GM21360 (cell line): Measurements from ENCODE around the gene ERBB3.
"Not testable (repeated sequence)": the region's sequence is repeated elsewhere in the genome, so short reads cannot be mapped to it uniquely, and the experiment has no call there.

Experiments used
- ATAC-seq: cut with Tn5 transposase; IDR thresholded peaks from one replicate; pipeline ENCODE4 v1.9.1; 2021; ENCODE audit warnings: mild to moderate bottlenecking, moderate library complexity; ENCODE audit not compliant: unreplicated experiment

Gene ERBB3

GRCh38 chr12:56079723-56080555, at the start of gene ERBB3:
TSS of gene ERBB3 (plus strand) at chr12:56080165. CDS start at chr12:56080301, 136 bp downstream.
- no peak for ATAC-seq

GRCh38 chr12:56031987-56032386, 48.0 kb upstream of the ERBB3 start:
- ATAC-seq: no peak

GRCh38 chr12:56034586-56035332, 45.2 kb upstream of the ERBB3 start:
- ATAC-seq: no peak

- no peak for ATAC-seq
Observed at GRCh38 chr12:56037161-56037560, 42.8 kb upstream of the ERBB3 start.

GRCh38 chr12:56038022-56038655, 41.8 kb upstream of the ERBB3 start:
- ATAC-seq: no peak

- ATAC-seq: no peak
Observed at GRCh38 chr12:56040151-56040550, 39.8 kb upstream of the ERBB3 start.

GRCh38 chr12:56040963-56041551, 38.9 kb upstream of the ERBB3 start:
- peak; percentile 9 for ATAC-seq

GRCh38 chr12:56041552-56042429, 38.2 kb upstream of the ERBB3 start, which contains the start of gene RPS26:
TSS of gene RPS26 (plus strand) at chr12:56041918. CDS start at chr12:56042167, 249 bp downstream.
- peak; percentile 91 for ATAC-seq

GRCh38 chr12:56042430-56042813, 37.5 kb upstream of the ERBB3 start:
- ATAC-seq: not testable (repeated sequence)

- ATAC-seq: no peak
Observed at GRCh38 chr12:56042843-56043242, 37.1 kb upstream of the ERBB3 start.

GRCh38 chr12:56046027-56046780, 33.8 kb upstream of the ERBB3 start:
- no peak for ATAC-seq

GRCh38 chr12:56053407-56053893, 26.5 kb upstream of the ERBB3 start:
- no peak for ATAC-seq

- ATAC-seq: not testable (repeated sequence)
Observed at GRCh38 chr12:56059964-56060363, 20.0 kb upstream of the ERBB3 start.

GRCh38 chr12:56061982-56062381, 18.0 kb upstream of the ERBB3 start:
- ATAC-seq: no peak

GRCh38 chr12:56062996-56063395, 17.0 kb upstream of the ERBB3 start:
- no peak for ATAC-seq

- no peak for ATAC-seq
Observed at GRCh38 chr12:56071648-56072047, 8.3 kb upstream of the ERBB3 start.

GRCh38 chr12:56074396-56074795, 5.6 kb upstream of the ERBB3 start:
- ATAC-seq: no peak

- not testable (repeated sequence) for ATAC-seq
Observed at GRCh38 chr12:56077966-56078365, 2.0 kb upstream of the ERBB3 start.

GRCh38 chr12:56078427-56078826, 1.5 kb upstream of the ERBB3 start:
- no peak for ATAC-seq
